Gastrocnemius medialis (tissue), 4 donors: ENCODE measurements around the gene ISLR. TPM values are rescaled to one million over a fixed set of nuclear protein-coding genes. Genes with fewer than 3 reads are reported as not detected.
A peak's percentile ranks its signal among the peaks of the same experiment; 100 is the strongest.

ENCODE experiments used
- ATAC-seq, 2 donors: fragments of 150-250 bp; one replicate each; pipeline ENCODE4 v1.9.1; 2016
- DNase-seq, 2 donors: peaks; one replicate each; pipeline ENCODE4 v3.0.0-alpha.2; 2019
- H3K27ac ChIP-seq, 4 donors: fragments of 200-600 bp; sonication (generic); 1 replicate in 1 of 4; 2 replicates in 3 of 4; pipeline ENCODE4 v1.5.1; 2016 to 2018; ENCODE audit warnings: mild to moderate bottlenecking in 2 of 4, moderate library complexity in 1 of 4
- H3K27me3 ChIP-seq, 3 donors: fragments of 200-600 bp; sonication (generic) in 2 of 3; 1 replicate in 1 of 3; 2 replicates in 2 of 3; pipeline versions ENCODE4 v1.5.1 to v1.6.0; 2016 to 2019; ENCODE audit warnings: mild to moderate bottlenecking in 1 of 3, moderate library complexity in 1 of 3
- H3K36me3 ChIP-seq, 2 donors: fragments of 200-600 bp; sonication (generic) in 1 of 2; one replicate each; pipeline ENCODE4 v1.5.1; 2017 to 2018
- H3K4me1 ChIP-seq, 2 donors: fragments of 200-600 bp; sonication (generic) in 1 of 2; one replicate each; pipeline ENCODE4 v1.5.1; 2016 to 2017; ENCODE audit warnings: mild to moderate bottlenecking in 2 of 2
- H3K4me3 ChIP-seq, 4 donors: fragments of 200-600 bp; sonication (generic) in 3 of 4; 1 replicate in 1 of 4; 2 replicates in 3 of 4; pipeline ENCODE4 v1.5.1; 2016 to 2019; ENCODE audit warnings: mild to moderate bottlenecking in 2 of 4
- H3K9me3 ChIP-seq, 3 donors: fragments of 200-600 bp; sonication (generic) in 2 of 3; 1 replicate in 1 of 3; 2 replicates in 2 of 3; pipeline ENCODE4 v1.5.1; 2016 to 2019
- CTCF ChIP-seq, 5 experiments: fragments of 450-650 bp in 3 of 5; fragments of 200-600 bp in 2 of 5; sonication (generic) in 2 of 5; IDR thresholded peaks in 4 of 5; conservative IDR thresholded peaks in 1 of 5; 1 replicate in 4 of 5; 2 replicates in 1 of 5; pipeline ENCODE4 v1.5.1; 2016 to 2019; ENCODE audit warnings: antibody characterized with exemption in 5 of 5, mild to moderate bottlenecking in 3 of 5, moderate library complexity in 3 of 5
- POLR2A ChIP-seq, 2 donors: fragments of 450-650 bp; IDR thresholded peaks; one replicate each; pipeline ENCODE4 v1.6.1; 2017; ENCODE audit warnings: antibody characterized with exemption in 2 of 2, mild to moderate bottlenecking in 2 of 2, moderate library complexity in 2 of 2
- in situ Hi-C, 4 donors: fragments of 200-750 bp; cut with MboI; loops; one replicate each; pipeline versions ENCODE4 v1.15.0 to v1.8.0; 2017; ENCODE audit warnings: low sequenced_read_pairs in 4 of 4
- intact Hi-C: fragments of 100-400 bp; cut with DNase I; formaldehyde crosslinking; loops from one replicate; pipeline ENCODE4 v1.15.1; 2023; ENCODE audit warnings: low total_unique reads
- total RNA-seq, 4 donors: library from RNA; depleted of rRNA; stranded (reverse); fragments of >200 nt; gene quantifications; one replicate each; pipeline versions ENCODE4 v1.1.0 to v1.2.3, GENCODE V29; 2016

The ISLR gene
- total RNA-seq, 4 donors from 2014 or later: 5.9 to 29.4 (median 25.9) TPM

- DNase-seq (no peak), ATAC-seq (no peak)
- Histone ChIP-seq H3K4me1 (peaks cover 6 to 22% of the 10 kb centered on the region in 2 donors), H3K27me3 (peaks cover 53 to 60% (median 58%) of the 10 kb centered on the region in 3 donors), H3K27ac (peak overlapping the region; percentile 35 to 79 (median 70)), H3K4me3 (peak overlapping the region; percentile 53 to 62 (median 55)), H3K36me3 (no peaks in the 10 kb centered on the region), H3K9me3 (no peaks in the 10 kb centered on the region)
- TF ChIP-seq CTCF (IDR thresholded peaks at IDR 0.05 in 4 of 5, conservative IDR thresholded peaks at IDR 0.05 in 1 of 5) (no peak), POLR2A (IDR thresholded peaks at IDR 0.05) (no peak)
- in situ Hi-C loops (loop anchor here in 1 of 4 donors (10.0 kb wide), 1 partner anchor 168 kb away; no protein-coding TSS in a partner anchor), intact Hi-C loops (loop anchor here (5.0 kb wide), 1 partner anchor 36 kb away; the partner anchor contains the start of gene ISLR)
Observed at GRCh38 chr15:74136540-74136813, 37.0 kb upstream of the ISLR start.

GRCh38 chr15:74136814-74137536 is 36.5 kb upstream of the ISLR start:
- intact Hi-C loops: loop anchor here (5.0 kb wide), 1 partner anchor 35 kb away; the partner anchor contains the start of gene ISLR
- ATAC-seq: peak; percentile 18 to 30
- in situ Hi-C loops: loop anchor here in 1 of 4 donors (10.0 kb wide), 1 partner anchor 168 kb away; no protein-coding TSS in a partner anchor
- Histone ChIP-seq H3K4me1 (peaks cover 6 to 22% of the 10 kb centered on the region in 2 donors), H3K27me3 (peaks cover 49 to 58% (median 55%) of the 10 kb centered on the region in 3 donors), H3K27ac (peak overlapping the region; percentile 35 to 79 (median 70)), H3K9me3 (no peaks in the 10 kb centered on the region), H3K36me3 (no peaks in the 10 kb centered on the region), H3K4me3 (peak overlapping the region; percentile 53 to 62 (median 55))
- no peak for DNase-seq
- no peak for TF ChIP-seq CTCF (IDR thresholded peaks at IDR 0.05 in 4 of 5, conservative IDR thresholded peaks at IDR 0.05 in 1 of 5)
- no peak for TF ChIP-seq POLR2A (IDR thresholded peaks at IDR 0.05)

GRCh38 chr15:74137537-74137894 is 36.0 kb upstream of the ISLR start:
- H3K27me3 ChIP-seq: peaks cover 44 to 53% (median 49%) of the 10 kb centered on the region in 3 donors
- ATAC-seq (no peak), DNase-seq (no peak)
- no peaks in the 10 kb centered on the region for H3K9me3 ChIP-seq
- no peak overlapping the region for H3K4me3 ChIP-seq
- H3K27ac ChIP-seq: no peak overlapping the region
- in situ Hi-C loops: loop anchor here in 1 of 4 donors (10.0 kb wide), 1 partner anchor 167 kb away; no protein-coding TSS in a partner anchor
- intact Hi-C loops: loop anchor here (5.0 kb wide), 1 partner anchor 35 kb away; the partner anchor contains the start of gene ISLR
- H3K36me3 ChIP-seq: no peaks in the 10 kb centered on the region
- H3K4me1 ChIP-seq: peaks cover 6 to 22% of the 10 kb centered on the region in 2 donors
- no peak for TF ChIP-seq POLR2A (IDR thresholded peaks at IDR 0.05)
- TF ChIP-seq CTCF (IDR thresholded peaks at IDR 0.05 in 4 of 5, conservative IDR thresholded peaks at IDR 0.05 in 1 of 5): no peak

GRCh38 chr15:74138642-74139041 is 34.9 kb upstream of the ISLR start:
- no peak overlapping the region for H3K4me3 ChIP-seq

More at GRCh38 chr15:74138642-74139041, 34.9 kb upstream of the ISLR start:
- H3K27ac ChIP-seq: no peak overlapping the region
- no peaks in the 10 kb centered on the region for H3K36me3 ChIP-seq
- no peaks in the 10 kb centered on the region for H3K9me3 ChIP-seq
- ATAC-seq (no peak), DNase-seq (no peak)
- TF ChIP-seq CTCF (IDR thresholded peaks at IDR 0.05 in 4 of 5, conservative IDR thresholded peaks at IDR 0.05 in 1 of 5) (no peak), POLR2A (IDR thresholded peaks at IDR 0.05) (no peak)
- in situ Hi-C loops: loop anchor here in 1 of 4 donors (10.0 kb wide), 1 partner anchor 166 kb away; no protein-coding TSS in a partner anchor
- peaks cover 33 to 42% (median 38%) of the 10 kb centered on the region in 3 donors for H3K27me3 ChIP-seq
- intact Hi-C loops: loop anchor here (5.0 kb wide), 1 partner anchor 34 kb away; the partner anchor contains the start of gene ISLR
- peaks cover 6 to 22% of the 10 kb centered on the region in 2 donors for H3K4me1 ChIP-seq
